Right lung (tissue), 5 donors: ENCODE measurements around the gene FILIP1L. TPM values are rescaled to one million over a fixed set of nuclear protein-coding genes. Genes with fewer than 3 reads are reported as not detected.
"Not testable (repeated sequence)": the region's sequence is repeated elsewhere in the genome, so short reads cannot be mapped to it uniquely, and the experiment has no call there.

ENCODE experiments used
- DNase-seq, 2 donors: peaks; one replicate each; pipeline ENCODE4 v3.0.0-alpha.2; 2013
- polyA plus RNA-seq, 5 donors: library from polyadenylated mRNA; unstranded; fragments of 120-200 nt; gene quantifications; one replicate each; pipeline versions ENCODE4 v1.2.1 to v1.2.3, GENCODE V29; 2013; ENCODE audit warnings: inconsistent platforms in 1 of 5, low replicate concordance in 1 of 5; ENCODE audit not compliant: insufficient read length in 5 of 5, insufficient read depth in 1 of 5

The FILIP1L gene
- polyA plus RNA-seq, 5 donors, result 10.5 to 19.9 (median 14.9) TPM

GRCh38 chr3:99846477-99847160, 267.7 kb downstream of the FILIP1L start:
- DNase-seq, result peak in 1 of 2 donors; percentile 44

- DNase-seq, result no peak
These were observed 268.3 kb downstream of the FILIP1L start for GRCh38 chr3:99845999-99846398.

GRCh38 chr3:99845331-99845730, 269.0 kb downstream of the FILIP1L start:
- no peak for DNase-seq

GRCh38 chr3:99843590-99844258, 270.6 kb downstream of the FILIP1L start:
- no peak for DNase-seq

- DNase-seq, result peak in 1 of 2 donors; percentile 44
These were observed 271.3 kb downstream of the FILIP1L start for GRCh38 chr3:99842826-99843589.

- not testable (repeated sequence) for DNase-seq
These were observed 272.4 kb downstream of the FILIP1L start for GRCh38 chr3:99841949-99842348.

GRCh38 chr3:99839613-99840012, 274.7 kb downstream of the FILIP1L start:
- no peak for DNase-seq

- no peak for DNase-seq
These were observed 275.5 kb downstream of the FILIP1L start for GRCh38 chr3:99838755-99839154.

- no peak for DNase-seq
These were observed 276.6 kb downstream of the FILIP1L start for GRCh38 chr3:99837715-99838114.

- no peak for DNase-seq
These were observed 277.6 kb downstream of the FILIP1L start for GRCh38 chr3:99836681-99837080.

GRCh38 chr3:99834211-99834957, 279.9 kb downstream of the FILIP1L start:
- no peak for DNase-seq

GRCh38 chr3:99833617-99834205, 280.6 kb downstream of the FILIP1L start:
- DNase-seq, result peak in 1 of 2 donors; percentile 37

- DNase-seq, result no peak
These were observed 284.5 kb downstream of the FILIP1L start for GRCh38 chr3:99829844-99830243.

- DNase-seq, result no peak
These were observed 289.2 kb downstream of the FILIP1L start for GRCh38 chr3:99825004-99825640.

GRCh38 chr3:99823723-99824711, 290.3 kb downstream of the FILIP1L start:
- DNase-seq, result no peak

- no peak for DNase-seq
These were observed 295.5 kb downstream of the FILIP1L start for GRCh38 chr3:99818818-99819217.

GRCh38 chr3:99817437-99818240, 296.7 kb downstream of the FILIP1L start, which contains the start of gene CMSS1:
Gene CMSS1 (plus strand): TSS chr3:99817862.
- peak; percentile 92 to 94 for DNase-seq

GRCh38 chr3:99817047-99817436, 297.3 kb downstream of the FILIP1L start:
- DNase-seq, result no peak

- DNase-seq, result no peak
These were observed 303.9 kb downstream of the FILIP1L start for GRCh38 chr3:99810403-99810802.
